Liver (tissue), 3 donors: Measurements from ENCODE around the gene CCDC50.

ENCODE experiments used
- CTCF ChIP-seq: fragments of 150-350 bp; IDR thresholded peaks from 2 replicates; pipeline ENCODE4 v1.5.1; 2017; ENCODE audit warnings: improper control_type of control experiment, low read depth, low read length; ENCODE audit not compliant: missing input control
- EGR1 ChIP-seq, 2 donors: IDR thresholded peaks; 2 replicates each; pipeline ENCODE4 v1.6.1; 2016 to 2018; ENCODE audit warnings: antibody characterized with exemption in 2 of 2, low read depth in 2 of 2
- GABPA ChIP-seq, 2 donors: IDR thresholded peaks in 1 of 2; conservative IDR thresholded peaks in 1 of 2; 2 replicates each; pipeline ENCODE4 v1.6.1; 2016; ENCODE audit warnings: antibody characterized with exemption in 2 of 2, mild to moderate bottlenecking in 1 of 2, moderate library complexity in 1 of 2
- JUND ChIP-seq, 2 donors: IDR thresholded peaks; 2 replicates each; pipeline ENCODE4 v1.6.1; 2016; ENCODE audit warnings: antibody characterized with exemption in 2 of 2
- RAD21 ChIP-seq, 2 donors: IDR thresholded peaks; 2 replicates each; pipeline ENCODE4 v1.6.1; 2016; ENCODE audit warnings: antibody characterized with exemption in 2 of 2, mild to moderate bottlenecking in 2 of 2
- REST ChIP-seq: IDR thresholded peaks from 2 replicates; pipeline ENCODE4 v1.6.1; 2016; ENCODE audit warnings: antibody characterized with exemption, mild to moderate bottlenecking
- SP1 ChIP-seq: IDR thresholded peaks from 2 replicates; pipeline ENCODE4 v1.6.1; 2018; ENCODE audit warnings: antibody characterized with exemption, mild to moderate bottlenecking
- TAF1 ChIP-seq: conservative IDR thresholded peaks from 2 replicates; pipeline ENCODE4 v1.6.1; 2016; ENCODE audit warnings: antibody characterized with exemption, mild to moderate bottlenecking
- YY1 ChIP-seq: IDR thresholded peaks from 2 replicates; pipeline ENCODE4 v1.6.1; 2016; ENCODE audit warnings: antibody characterized with exemption, mild to moderate bottlenecking
- ZBTB33 ChIP-seq: IDR thresholded peaks from 2 replicates; pipeline ENCODE4 v1.6.1; 2016; ENCODE audit warnings: antibody characterized with exemption
- TF ChIP-seq, protein P1 (sequence below): IDR thresholded peaks from 2 replicates; pipeline ENCODE4 v1.6.1; 2016; ENCODE audit warnings: antibody characterized with exemption
- donor health status: healthy.
- donor health status: healthy.

DNA sequence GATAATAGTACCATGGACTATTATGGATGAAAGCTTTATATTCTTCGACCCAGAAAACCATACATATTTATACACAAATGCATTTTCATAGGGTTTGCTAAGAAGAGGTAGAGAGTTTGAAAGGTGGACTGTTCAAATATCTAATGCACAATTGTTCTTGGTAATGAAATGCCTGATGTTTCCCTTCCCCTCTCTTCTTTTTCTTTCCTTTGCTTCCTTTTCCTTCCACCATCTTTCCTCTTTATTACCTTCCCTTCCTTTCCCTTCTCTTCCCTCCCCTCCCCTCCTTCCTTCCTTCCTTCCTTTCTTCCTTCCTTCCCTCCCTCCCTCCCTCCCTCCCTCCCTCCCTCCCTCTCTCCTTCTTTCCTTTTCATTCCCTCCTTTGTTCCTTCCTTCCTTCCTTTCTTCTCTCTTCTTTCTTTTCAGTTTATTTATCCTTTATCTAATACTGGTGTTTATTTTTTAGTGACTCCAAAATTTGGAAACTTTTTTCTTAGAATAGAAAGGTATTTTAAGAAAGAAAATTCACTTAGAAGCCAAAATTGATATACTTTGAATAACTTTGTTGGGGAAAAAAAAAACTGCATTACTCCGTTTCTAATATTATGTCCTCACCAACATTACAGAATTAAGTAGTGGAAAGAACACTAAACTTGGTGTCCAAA, 109.1 kb downstream of the CCDC50 start:
- TF ChIP-seq EGR1 (IDR thresholded peaks at IDR 0.05; ENCODE audit: low read depth in 2 of 2), result no peak
- no peak for TF ChIP-seq CTCF
- no peak for TF ChIP-seq REST
- no peak for TF ChIP-seq ZBTB33
- TF ChIP-seq, protein P1, sequence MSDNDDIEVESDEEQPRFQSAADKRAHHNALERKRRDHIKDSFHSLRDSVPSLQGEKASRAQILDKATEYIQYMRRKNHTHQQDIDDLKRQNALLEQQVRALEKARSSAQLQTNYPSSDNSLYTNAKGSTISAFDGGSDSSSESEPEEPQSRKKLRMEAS, result no peak
- no peak for TF ChIP-seq TAF1
- no peak for TF ChIP-seq GABPA (IDR thresholded peaks at IDR 0.05 in 1 of 2, conservative IDR thresholded peaks at IDR 0.05 in 1 of 2)
- no peak for TF ChIP-seq JUND (IDR thresholded peaks at IDR 0.05)
- TF ChIP-seq RAD21 (IDR thresholded peaks at IDR 0.05), result no peak
- no peak for TF ChIP-seq SP1
- TF ChIP-seq YY1, result no peak
